Amniotic epithelial cell (primary cell): ENCODE measurements around the gene NRXN3.
"Not testable (repeated sequence)": the region's sequence is repeated elsewhere in the genome, so short reads cannot be mapped to it uniquely, and the experiment has no call there.

Experiments used
- DNase-seq: peaks from one replicate; pipeline ENCODE4 v3.0.0-alpha.2; 2010; ENCODE audit warnings: low read depth

NRXN3 gene

GRCh38 chr14:79080040-79080439 lies 909.9 kb downstream of the NRXN3 start:
- no peak for DNase-seq

GRCh38 chr14:79082883-79083282 lies 912.7 kb downstream of the NRXN3 start:
- DNase-seq = no peak

GRCh38 chr14:79083356-79083755 lies 913.2 kb downstream of the NRXN3 start:
- no peak for DNase-seq

- DNase-seq = no peak
These were observed 914.7 kb downstream of the NRXN3 start for GRCh38 chr14:79084861-79085260.

- DNase-seq = no peak
These were observed 919.4 kb downstream of the NRXN3 start for GRCh38 chr14:79089576-79089975.

GRCh38 chr14:79090641-79091180 lies 920.5 kb downstream of the NRXN3 start:
- DNase-seq = no peak

- no peak for DNase-seq
These were observed 921.3 kb downstream of the NRXN3 start for GRCh38 chr14:79091381-79091963.

- no peak for DNase-seq
These were observed 923.4 kb downstream of the NRXN3 start for GRCh38 chr14:79093531-79093930.

GRCh38 chr14:79094951-79095350 lies 924.8 kb downstream of the NRXN3 start:
- DNase-seq = no peak

- DNase-seq = no peak
These were observed 926.6 kb downstream of the NRXN3 start for GRCh38 chr14:79096811-79097210.

- DNase-seq = no peak
These were observed 928.2 kb downstream of the NRXN3 start for GRCh38 chr14:79098324-79098723.

GRCh38 chr14:79100578-79100977 lies 930.4 kb downstream of the NRXN3 start:
- no peak for DNase-seq

- no peak for DNase-seq
These were observed 931.2 kb downstream of the NRXN3 start for GRCh38 chr14:79101388-79101787.

GRCh38 chr14:79103764-79104163 lies 933.6 kb downstream of the NRXN3 start:
- no peak for DNase-seq

GRCh38 chr14:79110564-79110963 lies 940.4 kb downstream of the NRXN3 start:
- not testable (repeated sequence) for DNase-seq

- peak; percentile 2 for DNase-seq
These were observed 941.9 kb downstream of the NRXN3 start for GRCh38 chr14:79111987-79112501.

GRCh38 chr14:79117561-79117960 lies 947.4 kb downstream of the NRXN3 start:
- DNase-seq = no peak

- DNase-seq = no peak
These were observed 948.1 kb downstream of the NRXN3 start for GRCh38 chr14:79118291-79118690.

GRCh38 chr14:79134361-79134760 lies 964.2 kb downstream of the NRXN3 start:
- DNase-seq = no peak

- no peak for DNase-seq
These were observed 966.2 kb downstream of the NRXN3 start for GRCh38 chr14:79136071-79137044.

GRCh38 chr14:79137045-79137430 lies 966.9 kb downstream of the NRXN3 start:
- DNase-seq = no peak

- DNase-seq = no peak
These were observed 967.7 kb downstream of the NRXN3 start for GRCh38 chr14:79137836-79138235.

GRCh38 chr14:79144896-79145295 lies 974.7 kb downstream of the NRXN3 start:
- DNase-seq = no peak
